RWPE2 (cell line): ENCODE results near the gene KRTAP10-12.

Experiments used
- ATAC-seq: fragments of 200-7000 bp; cut with Tn5 transposase; 3 replicates; pipeline ENCODE4 v1.9.1; 2021; ENCODE audit warnings: low read depth
- DNase-seq: peaks from one replicate; pipeline ENCODE4 v3.0.0-alpha.2; 2020; ENCODE audit warnings: low spot score
- H3K27ac ChIP-seq: fragments of 450-650 bp; 2 replicates; pipeline ENCODE4 v1.5.1; 2017; ENCODE audit warnings: mild to moderate bottlenecking; ENCODE audit not compliant: poor library complexity, severe bottlenecking
- H3K27me3 ChIP-seq: fragments of 250-450 bp; sonication (Bioruptor Pico); 2 replicates; pipeline ENCODE4 v1.5.1; 2021; ENCODE audit warnings: mild to moderate bottlenecking, moderate library complexity; ENCODE audit not compliant: insufficient read depth, poor library complexity, severe bottlenecking
- H3K36me3 ChIP-seq: fragments of 250-450 bp; sonication (Bioruptor Pico); 2 replicates; pipeline ENCODE4 v1.5.1; 2020; ENCODE audit warnings: low read depth, mild to moderate bottlenecking, moderate library complexity
- H3K4me1 ChIP-seq: fragments of 250-450 bp; sonication (Bioruptor Pico); 2 replicates; pipeline ENCODE4 v1.5.1; 2021; ENCODE audit warnings: mild to moderate bottlenecking, moderate library complexity; ENCODE audit not compliant: insufficient read depth, poor library complexity, severe bottlenecking
- H3K4me3 ChIP-seq: fragments of 250-450 bp; sonication (Bioruptor Pico); 2 replicates; pipeline ENCODE4 v1.5.1; 2021; ENCODE audit warnings: mild to moderate bottlenecking, moderate library complexity; ENCODE audit not compliant: severe bottlenecking
- H3K9me3 ChIP-seq: fragments of 250-450 bp; sonication (Bioruptor Pico); 2 replicates; pipeline ENCODE4 v1.5.1; 2021; ENCODE audit warnings: mild to moderate bottlenecking, moderate library complexity; ENCODE audit not compliant: severe bottlenecking
- TF ChIP-seq, protein P1 (sequence below): fragments of 450-650 bp; IDR thresholded peaks from one replicate; pipeline ENCODE4 v1.5.1; 2017; ENCODE audit warnings: mild to moderate bottlenecking, moderate library complexity; ENCODE audit not compliant: poor library complexity, severe bottlenecking

KRTAP10-12 gene

DNA sequence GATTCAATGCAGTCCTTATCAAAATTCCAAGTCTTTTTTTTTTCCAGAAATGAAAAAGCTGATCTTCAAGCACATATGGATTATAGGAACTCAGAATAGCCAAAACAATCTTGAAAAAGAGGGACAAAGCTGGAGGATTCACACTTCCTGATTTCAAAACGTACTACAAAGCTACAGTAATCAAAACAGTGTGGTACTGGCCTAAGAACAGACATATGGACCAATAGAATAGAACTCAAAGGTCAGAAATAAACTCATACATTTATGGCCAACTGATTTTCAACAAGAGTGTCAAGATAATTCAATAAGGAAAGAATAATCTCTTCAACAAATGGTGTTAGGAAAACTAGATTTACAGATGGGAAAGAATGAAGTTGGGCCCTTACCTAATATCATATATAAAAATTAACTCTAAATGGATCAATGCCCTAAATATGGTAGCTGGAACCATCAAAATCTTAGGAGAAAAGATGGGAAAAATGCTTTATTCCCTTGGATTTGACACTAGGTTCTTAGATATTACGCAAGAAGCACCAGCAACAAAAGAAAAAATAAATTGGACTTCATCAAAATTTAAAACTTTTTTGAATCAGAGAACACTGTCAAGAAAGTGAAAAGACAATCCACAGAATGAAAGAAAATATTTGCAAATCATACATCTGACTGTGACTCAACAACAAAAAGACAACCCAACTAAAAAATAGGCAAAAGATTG, 4.0 kb upstream of the KRTAP10-12 start:
- TF ChIP-seq, protein P1, sequence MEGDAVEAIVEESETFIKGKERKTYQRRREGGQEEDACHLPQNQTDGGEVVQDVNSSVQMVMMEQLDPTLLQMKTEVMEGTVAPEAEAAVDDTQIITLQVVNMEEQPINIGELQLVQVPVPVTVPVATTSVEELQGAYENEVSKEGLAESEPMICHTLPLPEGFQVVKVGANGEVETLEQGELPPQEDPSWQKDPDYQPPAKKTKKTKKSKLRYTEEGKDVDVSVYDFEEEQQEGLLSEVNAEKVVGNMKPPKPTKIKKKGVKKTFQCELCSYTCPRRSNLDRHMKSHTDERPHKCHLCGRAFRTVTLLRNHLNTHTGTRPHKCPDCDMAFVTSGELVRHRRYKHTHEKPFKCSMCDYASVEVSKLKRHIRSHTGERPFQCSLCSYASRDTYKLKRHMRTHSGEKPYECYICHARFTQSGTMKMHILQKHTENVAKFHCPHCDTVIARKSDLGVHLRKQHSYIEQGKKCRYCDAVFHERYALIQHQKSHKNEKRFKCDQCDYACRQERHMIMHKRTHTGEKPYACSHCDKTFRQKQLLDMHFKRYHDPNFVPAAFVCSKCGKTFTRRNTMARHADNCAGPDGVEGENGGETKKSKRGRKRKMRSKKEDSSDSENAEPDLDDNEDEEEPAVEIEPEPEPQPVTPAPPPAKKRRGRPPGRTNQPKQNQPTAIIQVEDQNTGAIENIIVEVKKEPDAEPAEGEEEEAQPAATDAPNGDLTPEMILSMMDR: no peak
- Histone ChIP-seq H3K36me3 (no peaks in the 10 kb centered on the region), H3K27ac (no peak overlapping the region), H3K4me1 (no peaks in the 10 kb centered on the region), H3K9me3 (peaks cover 8% of the 10 kb centered on the region), H3K4me3 (no peak overlapping the region), H3K27me3 (peaks cover 17% of the 10 kb centered on the region)
- no peak for ATAC-seq
- DNase-seq: no peak

DNA sequence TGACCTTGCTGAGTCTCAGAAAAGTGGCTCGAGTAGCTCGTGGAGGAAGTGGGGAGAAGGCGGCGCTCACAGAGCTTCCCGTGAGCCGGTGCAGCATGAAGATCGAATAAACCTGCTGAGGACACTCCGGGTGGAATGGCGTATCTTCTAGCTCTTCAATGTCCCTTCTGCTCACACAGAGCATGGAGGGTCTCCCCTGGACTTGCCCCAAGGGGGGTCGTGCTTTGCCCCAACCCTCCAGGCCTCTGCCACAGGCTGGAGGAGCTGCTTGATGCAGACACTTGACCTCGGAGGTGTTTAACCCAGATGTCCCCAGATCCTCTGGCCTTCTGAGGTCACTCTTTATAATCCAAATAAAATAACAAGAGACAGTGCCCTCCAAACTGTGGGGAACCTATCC, 2.2 kb upstream of the KRTAP10-12 start:
- Histone ChIP-seq H3K9me3 (peaks cover 8% of the 10 kb centered on the region), H3K36me3 (no peaks in the 10 kb centered on the region), H3K27me3 (peaks cover 27% of the 10 kb centered on the region), H3K27ac (no peak overlapping the region), H3K4me3 (no peak overlapping the region), H3K4me1 (no peaks in the 10 kb centered on the region)
- no peak for DNase-seq
- TF ChIP-seq, protein P1: no peak
- ATAC-seq: no peak

DNA sequence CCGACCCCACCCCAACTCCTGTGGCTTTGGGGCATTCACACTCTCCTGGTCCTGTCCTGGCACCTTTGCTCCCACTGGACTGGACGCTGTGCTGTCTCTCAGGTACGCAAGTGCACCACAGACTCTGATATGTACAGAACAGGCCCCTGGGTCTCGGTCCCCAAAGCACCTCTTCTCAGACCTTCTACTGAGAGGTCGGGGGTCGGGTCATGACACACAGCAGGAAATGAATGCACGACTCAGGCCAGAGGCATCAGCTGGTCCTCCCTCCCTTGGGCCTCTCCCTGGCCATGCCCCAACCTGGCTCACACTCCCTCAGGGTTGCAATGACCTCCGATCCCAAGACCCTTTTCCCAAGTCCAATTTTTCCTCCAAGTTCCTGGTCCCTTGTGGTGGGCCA, 1.8 kb upstream of the KRTAP10-12 start:
- Histone ChIP-seq H3K4me1 (no peaks in the 10 kb centered on the region), H3K4me3 (no peak overlapping the region), H3K9me3 (peaks cover 8% of the 10 kb centered on the region), H3K36me3 (no peaks in the 10 kb centered on the region), H3K27ac (no peak overlapping the region), H3K27me3 (peaks cover 29% of the 10 kb centered on the region)
- ATAC-seq (no peak), DNase-seq (no peak)
- TF ChIP-seq, protein P1: no peak

DNA sequence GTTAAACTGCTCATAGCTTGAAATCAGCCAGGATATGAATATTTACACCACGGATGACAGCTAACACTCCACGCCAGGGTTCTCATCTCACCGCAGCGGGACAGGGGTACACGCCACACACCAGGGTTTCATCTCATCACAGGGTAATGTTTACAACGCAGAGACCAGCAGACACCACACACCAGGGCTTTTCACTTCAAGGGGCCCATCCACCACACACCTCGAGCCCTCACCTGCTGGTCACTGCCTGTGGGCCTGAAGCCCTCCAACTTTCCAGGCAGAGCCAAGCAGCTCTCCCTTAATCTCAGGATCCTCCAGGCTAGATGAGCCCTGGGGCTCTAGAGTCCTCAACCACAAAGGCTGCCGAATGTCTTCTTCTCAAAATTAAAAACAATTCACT, 1.3 kb upstream of the KRTAP10-12 start:
- Histone ChIP-seq H3K9me3 (peaks cover 8% of the 10 kb centered on the region), H3K36me3 (no peaks in the 10 kb centered on the region), H3K27ac (no peak overlapping the region), H3K4me1 (no peaks in the 10 kb centered on the region), H3K27me3 (peaks cover 34% of the 10 kb centered on the region), H3K4me3 (no peak overlapping the region)
- TF ChIP-seq, protein P1: no peak
- ATAC-seq (no peak), DNase-seq (no peak)

DNA sequence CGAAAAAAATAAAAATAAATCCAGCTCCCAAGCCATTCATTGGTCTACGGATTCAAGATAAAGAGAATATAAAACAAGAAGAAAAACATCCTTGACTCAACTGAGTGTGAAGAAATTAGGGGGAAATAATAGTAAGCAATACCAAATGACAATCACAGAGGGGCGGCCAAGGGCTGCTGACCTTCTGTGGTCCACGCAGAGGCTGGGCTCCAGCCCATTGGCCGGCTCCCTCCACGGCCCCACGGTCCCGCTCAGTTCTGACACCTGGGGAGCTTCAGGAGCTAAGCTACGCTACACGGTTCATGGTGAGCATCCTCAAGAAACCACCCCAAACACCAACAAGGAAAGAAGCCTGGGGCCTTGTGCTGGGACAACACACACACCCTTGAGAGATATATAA, 400 bp upstream of the KRTAP10-12 start:
- no peak overlapping the region for H3K4me3 ChIP-seq
- peaks cover 35% of the 10 kb centered on the region for H3K27me3 ChIP-seq
- TF ChIP-seq, protein P1: no peak
- no peak for DNase-seq
- ATAC-seq: no peak
- H3K27ac ChIP-seq: no peak overlapping the region
- H3K9me3 ChIP-seq: peaks cover 8% of the 10 kb centered on the region
- H3K36me3 ChIP-seq: no peaks in the 10 kb centered on the region
- H3K4me1 ChIP-seq: no peaks in the 10 kb centered on the region
